Activated CD8-positive, alpha-beta memory T cell treated with anti-CD3 and anti-CD28 coated beads, Interleukin-2, amount 50 U/mL, for 24 hours (primary cell): ENCODE data around the gene NCAM1.

Source experiments
- DNase-seq: peaks from one replicate; pipeline ENCODE4 v3.0.0-alpha.2; 2020; ENCODE audit errors: extremely low read depth

Gene NCAM1

DNA sequence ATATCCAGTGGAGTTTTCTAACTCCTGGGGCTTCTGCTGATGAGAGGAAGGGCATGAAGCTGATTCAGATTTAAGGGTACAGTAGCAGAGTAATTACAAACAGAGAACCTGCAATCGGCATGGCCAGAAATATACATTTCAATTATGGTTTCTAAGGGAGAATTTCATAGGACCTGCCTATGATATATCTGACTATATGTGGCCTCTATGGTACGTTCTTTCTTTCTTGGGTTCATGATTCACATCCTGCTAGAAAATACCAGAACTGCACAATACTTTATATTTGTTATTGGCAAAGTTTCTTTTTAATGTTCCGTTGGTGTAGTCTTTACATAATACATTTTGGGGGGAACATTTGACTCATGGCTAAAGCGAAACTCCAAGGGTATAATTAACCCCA lies 290.1 kb downstream of the NCAM1 start:
- DNase-seq, result no peak

DNA sequence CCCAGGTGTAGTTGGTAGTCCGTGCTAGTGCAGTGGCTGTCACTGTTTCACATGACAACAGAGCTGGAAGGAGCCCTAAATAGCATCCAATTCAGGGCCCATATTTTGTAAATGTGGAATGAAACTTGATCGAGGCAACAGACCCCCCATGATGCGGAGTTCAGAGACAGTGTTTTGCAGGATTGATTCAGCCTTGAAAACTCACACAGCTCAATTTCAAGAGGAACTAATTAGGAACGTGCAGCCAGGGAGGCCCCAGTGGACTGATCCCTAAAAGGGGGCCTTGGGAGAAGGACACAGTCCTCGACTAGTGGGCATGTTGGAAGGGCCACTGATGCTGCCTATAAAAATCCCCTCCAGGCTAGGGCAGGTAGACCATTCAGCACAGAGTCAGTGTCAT lies 292.2 kb downstream of the NCAM1 start:
- DNase-seq, result no peak

DNA sequence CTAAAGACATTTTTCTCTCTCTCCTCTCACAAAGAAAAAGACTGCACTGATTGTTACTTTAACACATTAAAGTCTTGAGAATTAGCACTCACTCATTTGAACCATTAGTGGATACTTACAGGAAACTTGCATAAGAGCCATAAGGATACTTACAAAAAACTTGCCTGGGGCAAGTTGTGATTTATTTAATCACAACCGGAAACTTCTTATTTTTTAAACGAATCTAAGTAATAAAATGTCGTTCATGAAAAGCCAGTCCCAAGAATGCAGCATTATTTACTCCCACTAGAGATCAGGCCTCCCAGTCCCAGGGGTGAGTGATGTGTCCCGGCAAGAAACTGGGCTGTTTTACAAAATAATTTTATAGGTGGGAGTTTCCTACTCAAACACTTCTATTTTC lies 293.9 kb downstream of the NCAM1 start:
- DNase-seq, result no peak

DNA sequence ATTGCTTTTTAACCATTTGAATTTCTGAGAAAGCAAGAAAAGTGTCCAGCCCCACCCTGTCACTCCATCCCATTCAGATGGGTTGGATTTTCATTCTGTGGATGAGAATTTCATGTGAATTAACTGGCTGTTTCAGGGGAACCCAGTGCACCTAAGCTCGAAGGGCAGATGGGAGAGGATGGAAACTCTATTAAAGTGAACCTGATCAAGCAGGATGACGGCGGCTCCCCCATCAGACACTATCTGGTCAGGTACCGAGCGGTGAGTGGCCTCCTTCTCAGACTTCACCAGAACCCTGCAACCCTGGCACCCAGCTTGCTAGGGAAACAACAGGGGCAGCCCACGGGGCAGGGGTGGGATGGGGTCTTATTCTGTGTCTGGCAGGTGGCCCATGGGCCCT lies 294.5 kb downstream of the NCAM1 start:
- DNase-seq, result no peak

DNA sequence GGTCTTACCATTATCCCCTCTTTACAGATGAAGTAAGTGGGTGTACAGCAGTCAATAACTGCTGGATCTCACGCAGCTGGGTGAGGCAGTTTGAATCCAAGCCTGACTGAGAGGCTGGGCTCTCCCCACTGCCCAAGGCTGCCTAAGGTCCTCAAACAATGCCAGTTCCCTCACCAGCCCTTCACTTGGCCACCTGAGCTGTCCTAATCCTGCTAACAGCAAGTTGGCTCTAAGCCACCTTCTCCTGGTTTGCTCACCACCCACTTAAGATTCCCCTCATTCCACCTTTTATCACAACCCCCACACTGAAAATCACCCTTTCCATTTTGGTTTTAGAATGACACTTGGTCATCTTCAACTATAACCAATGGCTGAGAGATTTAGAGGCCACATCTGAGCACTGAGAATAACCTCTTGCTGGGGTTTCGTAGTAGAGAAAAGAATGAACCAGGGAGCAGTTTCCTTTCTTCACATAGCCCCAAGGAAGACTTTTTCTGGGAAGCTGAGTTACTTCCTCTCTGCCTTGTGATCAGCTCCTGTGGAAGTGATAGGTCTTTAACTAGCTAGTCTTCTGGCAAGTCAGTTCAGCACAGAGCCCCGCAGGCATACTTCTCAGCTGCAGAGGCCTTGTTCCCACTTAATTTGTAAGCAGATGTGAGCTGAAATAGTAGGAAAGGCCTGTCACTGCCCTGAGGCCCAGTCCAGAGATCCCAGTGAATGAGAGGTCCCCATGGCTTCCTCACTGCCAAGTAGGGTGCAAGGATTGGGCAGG lies 295.4 kb downstream of the NCAM1 start:
- DNase-seq, result no peak

DNA sequence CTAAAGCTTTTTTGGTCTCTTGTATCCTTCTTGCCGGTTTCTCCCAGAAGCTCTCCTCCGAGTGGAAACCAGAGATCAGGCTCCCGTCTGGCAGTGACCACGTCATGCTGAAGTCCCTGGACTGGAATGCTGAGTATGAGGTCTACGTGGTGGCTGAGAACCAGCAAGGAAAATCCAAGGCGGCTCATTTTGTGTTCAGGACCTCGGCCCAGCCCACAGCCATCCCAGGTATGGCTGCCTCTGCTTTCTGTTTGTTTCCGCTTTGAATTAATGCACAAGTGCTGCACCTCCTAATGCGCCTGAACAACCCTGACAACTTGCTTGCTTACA lies 298.8 kb downstream of the NCAM1 start:
- no peak for DNase-seq

DNA sequence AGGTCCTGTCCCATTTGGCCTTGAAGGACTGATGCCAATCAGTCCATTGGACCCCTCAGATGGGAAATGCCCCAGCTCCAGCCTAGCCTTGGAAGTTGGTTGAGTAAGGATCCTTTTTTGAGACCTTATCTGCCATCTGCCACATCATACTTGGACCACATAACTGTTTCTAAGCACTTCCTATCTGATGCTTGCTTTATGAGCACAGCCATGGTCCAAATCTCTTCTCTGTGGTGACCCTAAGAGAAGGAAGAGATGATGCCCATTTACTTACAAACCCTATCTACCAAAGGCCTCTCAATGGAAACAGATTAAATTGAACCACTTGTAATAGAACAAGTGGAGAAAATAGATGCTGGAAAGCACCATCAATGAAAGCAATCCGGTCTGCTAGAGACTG lies 299.3 kb downstream of the NCAM1 start:
- no peak for DNase-seq

DNA sequence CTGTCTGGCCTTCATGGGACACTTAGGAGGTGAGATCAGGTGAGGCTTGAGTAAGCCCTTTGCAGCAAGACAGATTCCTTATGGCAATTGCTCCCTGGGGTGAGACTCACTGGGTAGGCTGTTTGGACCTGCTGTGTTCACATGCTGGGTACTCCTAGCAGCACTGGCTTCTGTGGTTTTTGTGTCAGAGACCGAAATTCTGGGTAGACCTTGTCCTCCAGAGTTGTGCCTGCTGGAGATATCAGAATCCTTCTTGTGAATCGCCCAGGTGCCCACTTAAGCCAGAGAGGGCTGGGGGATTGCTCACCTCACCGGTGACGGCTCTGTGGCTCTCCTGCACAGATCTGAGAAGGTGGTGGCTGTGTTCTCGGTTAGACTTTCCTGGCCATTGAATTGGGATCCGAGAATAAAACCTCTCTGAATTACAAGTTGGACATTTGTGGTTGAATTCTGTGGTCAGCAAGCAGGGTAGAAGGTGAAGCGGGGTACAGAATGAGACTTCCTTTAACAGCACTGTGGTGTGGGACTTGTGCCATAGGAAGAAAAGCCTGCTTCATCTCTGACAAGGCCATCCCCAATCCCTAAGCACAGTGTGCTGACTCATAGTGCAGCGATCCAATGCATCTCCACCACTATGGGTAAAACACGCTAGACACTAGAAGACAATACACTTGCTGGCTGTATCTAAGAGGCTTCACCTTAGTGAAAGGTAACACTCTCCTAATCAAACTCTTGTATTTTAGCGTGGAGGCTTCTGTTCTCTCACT lies 300.7 kb downstream of the NCAM1 start:
- no peak for DNase-seq

DNA sequence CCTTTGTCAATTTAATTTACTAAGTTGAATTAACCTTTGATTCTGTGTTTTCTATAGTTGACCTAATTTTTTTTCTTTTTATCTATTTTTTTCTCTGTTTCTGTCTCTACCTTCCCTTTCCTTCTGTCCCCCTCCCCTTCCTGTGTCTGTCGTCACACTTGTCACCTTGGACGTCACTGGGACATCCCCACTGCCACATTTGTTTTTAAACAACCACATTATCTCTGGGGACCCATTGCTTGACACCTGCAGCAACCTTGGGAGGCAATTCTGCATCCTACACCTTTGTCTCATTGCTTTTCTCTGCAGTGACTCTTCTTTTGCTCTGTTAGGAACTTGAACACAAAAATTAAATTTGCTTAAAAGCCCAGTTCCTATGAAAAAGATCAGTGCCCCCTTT lies 301.4 kb downstream of the NCAM1 start:
- no peak for DNase-seq

DNA sequence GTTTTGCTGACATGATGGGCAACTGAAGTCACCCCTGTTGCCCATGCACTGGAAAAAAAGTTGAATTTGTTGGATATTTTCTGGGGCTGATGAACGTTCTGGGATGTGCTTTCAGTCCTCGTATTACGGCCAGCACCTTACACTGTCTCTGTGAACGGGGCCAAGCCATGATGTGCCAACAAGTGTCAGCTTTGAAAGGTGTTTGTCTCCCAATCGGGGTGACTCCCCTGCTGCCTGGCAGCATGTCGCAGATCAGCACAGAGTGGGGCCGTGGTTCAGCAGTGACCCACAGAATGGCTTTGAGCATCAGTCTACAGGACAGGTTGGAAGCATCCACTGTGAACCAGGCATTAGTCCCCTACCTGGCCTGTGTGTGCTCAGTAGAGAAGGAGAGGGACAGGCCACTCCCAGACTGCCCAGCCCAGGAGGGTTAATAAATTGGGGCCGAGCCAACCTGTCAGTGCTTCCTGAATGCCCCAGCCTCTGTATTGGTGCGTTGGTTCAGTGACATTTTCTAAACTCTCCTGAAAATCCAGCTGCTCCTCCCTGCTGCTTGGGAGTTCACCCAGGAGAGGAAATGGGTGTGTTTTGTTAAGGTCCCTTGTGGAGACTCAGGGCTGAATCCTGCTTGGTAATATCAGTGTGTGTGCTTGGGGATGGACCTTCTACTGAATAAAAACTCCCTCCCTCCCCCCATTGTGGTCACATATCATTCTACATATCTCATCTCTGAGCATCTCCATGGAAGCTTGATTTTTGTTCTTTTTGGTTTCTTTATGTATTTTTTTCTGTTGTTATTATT lies 302.4 kb downstream of the NCAM1 start:
- no peak for DNase-seq

DNA sequence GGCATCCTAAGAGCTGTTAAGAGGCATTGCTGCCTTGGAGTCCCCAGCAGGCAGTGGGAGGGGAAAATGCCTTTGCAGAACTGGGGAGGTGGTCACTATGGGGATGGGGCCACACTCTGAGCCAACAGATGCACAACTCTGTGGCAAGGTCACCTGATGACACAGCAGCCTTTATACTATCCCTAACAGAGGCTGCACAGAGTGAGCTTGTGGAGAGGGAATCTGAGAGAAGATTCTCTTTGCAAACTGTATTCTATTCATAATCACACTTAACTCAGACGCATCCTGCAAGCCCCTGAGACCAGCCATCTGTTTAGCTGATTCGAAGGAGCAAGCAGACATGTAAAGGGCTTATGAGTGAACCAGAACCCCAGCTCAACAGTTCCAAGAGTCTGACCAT lies 304.1 kb downstream of the NCAM1 start:
- no peak for DNase-seq

DNA sequence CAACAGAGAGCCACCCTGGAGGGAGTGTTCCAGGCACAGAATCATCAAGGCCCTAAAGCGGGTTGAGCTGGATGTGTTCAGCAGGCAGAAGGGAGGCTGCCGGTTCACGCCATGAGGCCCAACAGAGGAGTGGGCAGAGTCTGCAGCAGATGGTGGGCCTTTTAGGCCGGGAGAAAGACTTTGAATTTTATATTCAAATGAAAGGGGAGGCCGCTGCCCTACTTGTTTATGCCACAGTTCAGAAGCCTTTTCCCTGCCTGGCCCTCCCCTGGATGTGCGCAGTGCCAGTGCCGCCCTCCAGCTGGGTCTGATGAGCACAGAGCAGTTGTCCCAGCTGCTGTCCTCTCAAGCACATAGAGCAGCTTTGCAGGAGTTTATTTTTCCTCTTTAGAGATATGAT lies 306.3 kb downstream of the NCAM1 start:
- DNase-seq, result no peak

DNA sequence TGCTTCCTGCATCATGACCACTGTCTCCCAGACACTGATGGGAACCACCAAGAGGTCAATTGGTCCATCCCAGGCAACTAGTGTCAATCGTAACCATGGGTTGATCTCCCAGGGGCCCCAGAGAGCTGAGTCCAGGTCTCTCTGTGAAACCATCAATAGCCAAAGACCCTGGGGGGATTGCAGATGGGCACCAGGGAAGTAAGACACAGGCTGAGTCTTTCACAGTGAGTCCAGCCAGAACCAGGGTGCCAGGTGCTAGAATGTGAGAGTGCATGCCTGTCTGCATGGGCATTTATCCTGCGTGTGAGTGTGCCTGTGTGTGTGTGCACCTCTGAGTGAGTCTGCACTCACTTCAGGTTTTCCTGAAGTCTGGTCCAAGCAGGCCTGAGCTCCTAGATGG lies 307.9 kb downstream of the NCAM1 start:
- DNase-seq, result no peak

DNA sequence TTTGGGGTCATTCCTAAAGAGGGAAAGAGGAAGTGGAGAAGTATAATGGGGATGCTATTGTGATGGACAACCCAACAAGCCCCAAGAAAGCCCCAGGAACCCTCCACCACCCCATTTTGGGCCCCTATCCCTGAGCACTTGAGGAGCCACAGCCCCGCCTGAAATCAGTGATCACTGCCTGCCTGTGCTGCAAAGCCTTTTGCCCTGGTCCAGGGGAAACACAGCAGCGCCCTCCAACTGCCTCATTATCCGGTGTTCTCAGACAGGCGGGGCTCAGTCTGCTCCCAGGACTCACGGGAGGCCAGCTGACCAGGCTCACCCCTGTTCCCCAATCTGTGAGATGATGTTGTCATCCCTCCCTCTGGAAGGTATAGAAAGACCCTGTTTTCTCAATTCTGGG lies 308.4 kb downstream of the NCAM1 start:
- DNase-seq, result no peak

DNA sequence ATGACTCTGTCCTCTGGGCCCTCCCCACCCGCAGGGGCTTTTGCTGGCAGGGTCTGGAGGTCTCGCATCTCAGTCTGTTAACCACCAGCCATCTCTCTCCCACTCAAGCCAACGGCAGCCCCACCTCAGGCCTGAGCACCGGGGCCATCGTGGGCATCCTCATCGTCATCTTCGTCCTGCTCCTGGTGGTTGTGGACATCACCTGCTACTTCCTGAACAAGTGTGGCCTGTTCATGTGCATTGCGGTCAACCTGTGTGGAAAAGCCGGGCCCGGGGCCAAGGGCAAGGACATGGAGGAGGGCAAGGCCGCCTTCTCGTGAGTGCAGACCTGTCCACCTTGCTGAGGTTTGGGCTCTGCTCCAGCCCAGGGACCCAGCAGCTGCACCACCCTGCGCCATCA lies 308.9 kb downstream of the NCAM1 start:
- no peak for DNase-seq

DNA sequence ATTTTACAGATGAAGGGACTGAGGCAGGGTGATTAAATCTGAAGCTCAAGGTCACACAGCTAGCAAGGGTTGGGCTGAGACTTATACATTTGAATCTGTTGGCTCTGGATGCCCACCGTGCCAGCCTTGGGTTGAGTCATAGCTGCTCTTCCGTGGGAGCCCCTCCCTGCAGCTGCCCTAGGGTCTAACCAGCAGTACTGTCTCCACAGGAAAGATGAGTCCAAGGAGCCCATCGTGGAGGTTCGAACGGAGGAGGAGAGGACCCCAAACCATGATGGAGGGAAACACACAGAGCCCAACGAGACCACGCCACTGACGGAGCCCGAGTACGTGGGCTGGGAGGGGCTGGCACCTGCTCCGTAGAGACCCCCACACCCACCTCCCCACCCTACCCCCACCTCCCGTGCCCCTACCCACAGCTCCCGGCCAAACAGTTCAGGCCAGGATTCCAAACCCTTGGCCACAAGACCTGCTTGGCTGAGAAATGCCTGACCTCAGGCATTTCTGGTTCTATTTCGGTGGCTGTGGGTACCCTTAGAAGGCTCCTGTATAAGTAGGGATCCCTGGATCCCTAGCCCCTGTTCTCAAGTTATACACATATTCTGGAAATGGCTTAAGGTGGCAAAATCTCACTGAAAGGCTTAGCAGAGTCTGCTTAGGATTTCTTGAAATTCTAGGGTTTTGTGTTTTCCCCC lies 310.5 kb downstream of the NCAM1 start:
- DNase-seq, result no peak

DNA sequence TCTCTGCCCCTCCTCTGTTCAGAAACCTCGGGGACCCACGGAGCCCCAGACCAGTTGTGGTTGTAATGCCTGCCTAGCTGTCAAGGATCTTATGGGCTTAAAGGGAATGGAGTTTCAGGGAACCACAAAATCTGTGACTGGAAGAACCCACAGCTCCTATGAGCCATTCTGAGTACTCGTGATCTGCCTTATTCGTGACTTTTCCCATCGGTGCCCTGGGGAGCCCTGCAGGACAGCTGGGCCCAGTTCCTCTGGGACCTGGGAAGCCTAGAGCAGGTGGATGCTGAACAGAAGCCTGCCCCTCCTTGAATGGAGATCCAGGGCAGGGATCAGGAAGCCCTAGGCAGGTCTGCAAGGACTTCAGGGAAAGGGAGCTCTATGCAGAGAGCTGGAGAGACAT lies 311.1 kb downstream of the NCAM1 start:
- DNase-seq, result no peak

DNA sequence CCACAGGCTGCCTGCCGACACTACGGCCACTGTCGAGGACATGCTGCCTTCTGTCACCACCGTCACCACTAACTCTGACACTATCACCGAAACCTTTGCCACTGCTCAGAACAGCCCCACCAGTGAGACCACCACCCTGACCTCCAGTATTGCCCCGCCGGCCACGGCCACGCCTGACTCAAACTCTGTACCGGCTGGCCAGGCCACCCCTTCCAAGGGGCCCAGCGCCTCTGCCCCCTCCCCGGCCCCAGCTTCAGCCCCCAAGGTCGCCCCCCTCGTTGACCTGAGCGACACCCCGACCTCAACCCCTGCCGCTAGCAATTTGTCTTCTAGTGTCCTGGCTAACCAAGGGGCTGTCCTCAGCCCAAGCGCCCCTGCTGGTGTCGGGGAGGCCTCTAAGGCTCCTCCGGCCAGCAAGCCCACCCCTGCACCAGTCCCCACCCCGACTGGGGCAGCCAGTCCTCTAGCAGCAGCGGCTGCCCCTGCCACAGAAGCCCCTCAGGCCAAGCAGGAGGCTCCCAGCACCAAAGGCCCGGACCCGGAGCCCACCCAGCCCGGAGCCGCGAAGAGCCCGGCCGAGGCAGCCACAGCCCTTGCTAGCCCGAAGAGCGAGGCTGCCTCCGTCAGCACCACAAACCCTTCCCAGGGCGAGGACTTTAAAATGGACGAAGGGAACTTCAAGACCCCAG lies 311.9 kb downstream of the NCAM1 start:
- no peak for DNase-seq

DNA sequence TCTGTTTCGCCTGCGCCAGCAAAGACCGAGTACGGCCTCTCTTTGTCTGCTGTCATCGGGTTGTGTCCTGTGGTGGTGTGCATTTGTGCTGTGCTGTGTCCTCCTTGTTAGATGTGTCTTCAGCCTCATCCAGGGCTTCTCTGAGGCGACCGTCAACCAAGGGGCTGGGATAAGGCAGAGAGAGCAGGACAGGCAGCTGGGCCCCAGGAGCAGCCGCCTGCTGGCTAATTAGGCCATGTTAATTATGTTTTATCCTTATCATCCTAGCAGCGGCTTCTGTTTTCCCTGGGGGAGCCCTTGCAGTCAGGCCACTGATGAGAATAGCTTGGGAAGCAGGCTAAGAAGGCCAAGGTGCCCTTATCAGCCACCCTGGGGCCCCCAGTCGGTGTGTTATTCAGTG lies 312.5 kb downstream of the NCAM1 start:
- no peak for DNase-seq

DNA sequence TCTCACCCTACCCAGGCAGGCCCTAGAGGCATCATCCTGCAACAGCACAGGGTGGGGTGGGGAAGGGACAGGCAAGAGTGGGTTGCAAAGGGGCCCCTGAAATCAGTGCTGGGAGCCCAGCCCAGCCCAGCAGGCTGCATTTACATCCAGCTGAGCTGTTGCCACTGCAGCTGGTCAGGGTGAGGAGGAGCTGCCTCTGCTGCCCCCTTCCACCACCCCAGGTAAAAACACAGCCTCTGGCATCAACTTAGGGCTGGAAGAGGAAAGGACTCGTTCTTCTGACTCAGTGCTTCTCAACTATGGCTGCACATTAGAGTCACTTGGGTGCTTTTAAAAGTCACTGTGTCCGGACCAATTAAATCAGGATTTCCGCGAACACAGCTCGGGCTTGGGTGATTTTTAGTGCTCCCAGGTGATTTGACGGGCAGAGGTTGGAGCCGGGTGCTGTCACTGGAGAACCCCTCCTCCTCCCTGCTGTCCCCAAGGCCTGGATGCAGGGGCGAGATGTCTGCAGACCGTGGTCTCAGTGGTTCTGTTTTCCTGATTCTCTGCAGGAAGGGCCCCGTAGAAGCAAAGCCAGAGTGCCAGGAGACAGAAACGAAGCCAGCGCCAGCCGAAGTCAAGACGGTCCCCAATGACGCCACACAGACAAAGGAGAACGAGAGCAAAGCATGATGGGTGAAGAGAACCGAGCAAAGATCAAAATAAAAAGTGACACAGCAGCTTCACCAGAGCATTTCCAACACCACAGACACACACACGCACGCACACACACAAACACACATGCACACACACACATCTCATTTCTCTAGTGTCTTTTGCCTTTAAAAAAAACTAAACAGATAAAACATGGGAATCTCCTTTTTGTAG lies 313.7 kb downstream of the NCAM1 start:
- DNase-seq, result no peak

DNA sequence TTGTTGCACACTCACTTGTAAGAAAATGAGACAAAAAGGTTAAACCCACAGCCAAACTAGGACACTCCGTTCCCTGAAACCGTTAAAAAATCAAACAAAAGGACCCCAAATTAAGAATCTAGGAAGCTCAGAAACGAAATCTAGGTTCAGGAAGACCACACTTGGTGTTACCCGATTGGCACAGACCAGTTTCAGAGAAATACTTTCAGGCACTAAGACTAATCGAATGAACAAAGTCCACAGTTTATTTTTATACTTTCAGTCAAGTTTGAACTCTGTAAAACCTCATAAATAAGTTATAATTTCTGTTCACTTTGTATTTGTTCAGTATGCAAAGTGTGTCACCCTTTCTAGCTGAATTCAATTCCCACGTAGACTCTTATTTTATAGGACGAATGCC lies 314.4 kb downstream of the NCAM1 start:
- no peak for DNase-seq
